ENCODE data around the gene PHOSPHO2. TPM values are rescaled to one million over a fixed set of nuclear protein-coding genes. Genes with fewer than 3 reads are reported as not detected.

PHOSPHO2 gene
- total RNA-seq, 2 donors from 2014 or later, result 5.3 to 7.0 TPM

- intact Hi-C loops (cut with DNase I), result no loop called here
- no peak for DNase-seq
- no peak overlapping the region for H3K9ac ChIP-seq (ENCODE audit: low read depth in 2 of 2, low read length in 2 of 2)
Measured at GRCh38 chr2:169673106-169673505, 21.2 kb upstream of the PHOSPHO2 start.

GRCh38 chr2:169673921-169674320 is 20.3 kb upstream of the PHOSPHO2 start:
- no peak overlapping the region for H3K4me3 ChIP-seq
- no peaks in the 10 kb centered on the region for H3K9me3 ChIP-seq
- H3K36me3 ChIP-seq, result no peaks in the 10 kb centered on the region
- TF ChIP-seq, protein P1, sequence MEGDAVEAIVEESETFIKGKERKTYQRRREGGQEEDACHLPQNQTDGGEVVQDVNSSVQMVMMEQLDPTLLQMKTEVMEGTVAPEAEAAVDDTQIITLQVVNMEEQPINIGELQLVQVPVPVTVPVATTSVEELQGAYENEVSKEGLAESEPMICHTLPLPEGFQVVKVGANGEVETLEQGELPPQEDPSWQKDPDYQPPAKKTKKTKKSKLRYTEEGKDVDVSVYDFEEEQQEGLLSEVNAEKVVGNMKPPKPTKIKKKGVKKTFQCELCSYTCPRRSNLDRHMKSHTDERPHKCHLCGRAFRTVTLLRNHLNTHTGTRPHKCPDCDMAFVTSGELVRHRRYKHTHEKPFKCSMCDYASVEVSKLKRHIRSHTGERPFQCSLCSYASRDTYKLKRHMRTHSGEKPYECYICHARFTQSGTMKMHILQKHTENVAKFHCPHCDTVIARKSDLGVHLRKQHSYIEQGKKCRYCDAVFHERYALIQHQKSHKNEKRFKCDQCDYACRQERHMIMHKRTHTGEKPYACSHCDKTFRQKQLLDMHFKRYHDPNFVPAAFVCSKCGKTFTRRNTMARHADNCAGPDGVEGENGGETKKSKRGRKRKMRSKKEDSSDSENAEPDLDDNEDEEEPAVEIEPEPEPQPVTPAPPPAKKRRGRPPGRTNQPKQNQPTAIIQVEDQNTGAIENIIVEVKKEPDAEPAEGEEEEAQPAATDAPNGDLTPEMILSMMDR (IDR thresholded peaks at IDR 0.05), result no peak
- H3K9ac ChIP-seq (ENCODE audit: low read depth in 2 of 2, low read length in 2 of 2), result no peak overlapping the region
- DNase-seq, result no peak
- no peaks in the 10 kb centered on the region for H3K4me1 ChIP-seq
- intact Hi-C loops (cut with DNase I), result no loop called here
- H3K27me3 ChIP-seq, result no peaks in the 10 kb centered on the region
- no peak overlapping the region for H3K27ac ChIP-seq

More at GRCh38 chr2:169673106-169673505, 21.2 kb upstream of the PHOSPHO2 start:
- Histone ChIP-seq H3K4me1 (no peaks in the 10 kb centered on the region), H3K36me3 (no peaks in the 10 kb centered on the region), H3K9me3 (no peaks in the 10 kb centered on the region), H3K27ac (no peak overlapping the region), H3K4me3 (no peak overlapping the region), H3K27me3 (no peaks in the 10 kb centered on the region)
- TF ChIP-seq, protein P1 (IDR thresholded peaks at IDR 0.05), result no peak

GRCh38 chr2:169676357-169676756 is 17.9 kb upstream of the PHOSPHO2 start:
- no peak overlapping the region for H3K27ac ChIP-seq
- H3K4me3 ChIP-seq, result no peak overlapping the region
- DNase-seq, result no peak
- H3K27me3 ChIP-seq, result no peaks in the 10 kb centered on the region
- intact Hi-C loops (cut with DNase I), result no loop called here
- no peaks in the 10 kb centered on the region for H3K9me3 ChIP-seq
- no peaks in the 10 kb centered on the region for H3K36me3 ChIP-seq
- no peaks in the 10 kb centered on the region for H3K4me1 ChIP-seq
- TF ChIP-seq, protein P1 (IDR thresholded peaks at IDR 0.05), result no peak
- no peak overlapping the region for H3K9ac ChIP-seq (ENCODE audit: low read depth in 2 of 2, low read length in 2 of 2)

DNA sequence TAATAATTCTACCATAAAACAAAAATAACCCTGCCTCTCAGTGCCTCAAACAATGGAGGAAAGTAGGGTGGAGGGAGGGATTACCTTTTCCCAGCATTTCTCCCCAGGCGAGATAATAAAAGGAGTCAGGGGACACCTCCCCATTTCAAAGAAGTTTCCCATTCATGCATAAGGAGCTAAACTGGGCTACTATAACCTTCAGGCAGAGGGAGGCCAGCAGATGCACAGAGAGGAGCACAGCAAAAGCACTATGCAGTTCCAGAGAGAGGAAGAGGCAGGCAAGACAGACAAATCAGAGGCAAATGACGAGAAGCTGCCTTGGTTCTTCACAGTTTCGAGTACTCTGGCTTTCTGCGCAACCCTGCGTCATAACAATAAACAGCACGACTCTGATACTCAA is 17.4 kb upstream of the PHOSPHO2 start:
- Histone ChIP-seq H3K27me3 (no peaks in the 10 kb centered on the region), H3K9me3 (no peaks in the 10 kb centered on the region), H3K4me1 (no peaks in the 10 kb centered on the region), H3K27ac (no peak overlapping the region), H3K4me3 (no peak overlapping the region), H3K9ac (ENCODE audit: low read depth in 2 of 2, low read length in 2 of 2) (no peak overlapping the region), H3K36me3 (no peaks in the 10 kb centered on the region)
- intact Hi-C loops (cut with DNase I), result no loop called here
- TF ChIP-seq, protein P1 (IDR thresholded peaks at IDR 0.05), result no peak
- DNase-seq, result no peak

GRCh38 chr2:169683054-169683424 is 11.2 kb upstream of the PHOSPHO2 start:
- TF ChIP-seq, protein P1 (IDR thresholded peaks at IDR 0.05), result no peak
- no peaks in the 10 kb centered on the region for H3K36me3 ChIP-seq
- H3K4me1 ChIP-seq, result no peaks in the 10 kb centered on the region
- H3K27ac ChIP-seq, result no peak overlapping the region
- H3K9ac ChIP-seq (ENCODE audit: low read depth in 2 of 2, low read length in 2 of 2), result no peak overlapping the region
- H3K4me3 ChIP-seq, result no peak overlapping the region
- no peak for DNase-seq
- no peaks in the 10 kb centered on the region for H3K27me3 ChIP-seq
- H3K9me3 ChIP-seq, result no peaks in the 10 kb centered on the region
- intact Hi-C loops (cut with DNase I), result no loop called here
